ENCODE measurements around the gene PRKAR2A. TPM values are rescaled to one million over a fixed set of nuclear protein-coding genes. Genes with fewer than 3 reads are reported as not detected.

Gene PRKAR2A
- total and polyA plus RNA-seq, 2 donors (not counting 3 experiments of a cell fraction or from before 2014, with no cell fraction given), result 8.6 to 69.9 TPM

DNA sequence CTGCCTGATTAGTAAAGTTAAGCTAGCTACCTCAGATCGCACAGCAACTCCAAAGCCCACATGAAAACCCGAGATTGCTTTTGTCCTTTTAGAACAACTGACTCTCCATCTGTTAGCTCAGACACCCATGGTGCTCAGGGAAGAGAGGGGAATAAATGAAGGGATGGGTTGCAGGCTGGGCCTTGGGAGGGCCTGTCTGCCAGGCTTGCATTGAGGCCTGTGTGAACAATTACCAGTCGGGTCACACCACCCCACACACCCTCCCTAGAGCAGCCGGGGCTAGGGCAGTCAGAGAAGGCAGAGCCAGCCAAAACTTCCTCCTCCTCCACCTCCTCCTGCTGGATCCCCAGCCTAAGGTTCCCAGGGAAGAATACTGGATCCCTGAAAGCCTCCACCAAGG lies 8.8 kb upstream of the PRKAR2A start:
- no peak overlapping the region for H3K27ac ChIP-seq (ENCODE audit: insufficient read depth, low read depth, low read length)

More for the DNA sequence above, 8.8 kb upstream of the PRKAR2A start:
- no peak for DNase-seq (ENCODE audit: low read depth, low spot score)
- BruUV-seq (replicated peaks), result no TSS peak
- no peaks in the 10 kb centered on the region for H3K4me1 ChIP-seq (ENCODE audit: control insufficient read depth, extremely low read depth, insufficient read depth, low read length)
- H3K9me3 ChIP-seq (replicated peaks; ENCODE audit: control insufficient read depth, insufficient read depth, low read length), result no peaks in the 10 kb centered on the region
- no peak overlapping the region for H3K4me2 ChIP-seq (ENCODE audit: insufficient read depth, low read length)
- no peaks in the 10 kb centered on the region for H3K27me3 ChIP-seq (ENCODE audit: control insufficient read depth in 2 of 2, insufficient read depth in 2 of 2, low read length in 2 of 2)
- intact Hi-C loops (cut with micrococcal nuclease), result loop anchor here (5.0 kb wide), 1 partner anchor 221 kb away; no protein-coding TSS in a partner anchor
- H3K9me1 ChIP-seq (replicated peaks; ENCODE audit: control insufficient read depth, extremely low read depth, insufficient read depth, low read length), result no peaks in the 10 kb centered on the region
- no peaks in the 10 kb centered on the region for H4K20me1 ChIP-seq (replicated peaks; ENCODE audit: control insufficient read depth, extremely low read depth, insufficient read depth, low read length)
- CTCF ChIA-PET, result interaction anchor here (1.0 to 1.6 kb wide), 3 partner anchors 9 to 96 kb away, joined by 3 read pairs; partner anchors contain the start of gene PRKAR2A
- peaks cover 0 to 2% of the 10 kb centered on the region in 2 experiments for H3K36me3 ChIP-seq (ENCODE audit: control insufficient read depth in 2 of 2, extremely low read depth in 1 of 2, insufficient read depth in 2 of 2, low read length in 2 of 2)
- no peak for TF ChIP-seq JUN (IDR thresholded peaks at IDR 0.05; ENCODE audit: borderline replicate concordance, insufficient read depth, insufficient read length, low read depth)
- no peak for TF ChIP-seq FOS (IDR thresholded peaks at IDR 0.05; ENCODE audit: borderline replicate concordance, insufficient read depth, low read length)
- TF ChIP-seq, protein P1, sequence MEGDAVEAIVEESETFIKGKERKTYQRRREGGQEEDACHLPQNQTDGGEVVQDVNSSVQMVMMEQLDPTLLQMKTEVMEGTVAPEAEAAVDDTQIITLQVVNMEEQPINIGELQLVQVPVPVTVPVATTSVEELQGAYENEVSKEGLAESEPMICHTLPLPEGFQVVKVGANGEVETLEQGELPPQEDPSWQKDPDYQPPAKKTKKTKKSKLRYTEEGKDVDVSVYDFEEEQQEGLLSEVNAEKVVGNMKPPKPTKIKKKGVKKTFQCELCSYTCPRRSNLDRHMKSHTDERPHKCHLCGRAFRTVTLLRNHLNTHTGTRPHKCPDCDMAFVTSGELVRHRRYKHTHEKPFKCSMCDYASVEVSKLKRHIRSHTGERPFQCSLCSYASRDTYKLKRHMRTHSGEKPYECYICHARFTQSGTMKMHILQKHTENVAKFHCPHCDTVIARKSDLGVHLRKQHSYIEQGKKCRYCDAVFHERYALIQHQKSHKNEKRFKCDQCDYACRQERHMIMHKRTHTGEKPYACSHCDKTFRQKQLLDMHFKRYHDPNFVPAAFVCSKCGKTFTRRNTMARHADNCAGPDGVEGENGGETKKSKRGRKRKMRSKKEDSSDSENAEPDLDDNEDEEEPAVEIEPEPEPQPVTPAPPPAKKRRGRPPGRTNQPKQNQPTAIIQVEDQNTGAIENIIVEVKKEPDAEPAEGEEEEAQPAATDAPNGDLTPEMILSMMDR (IDR thresholded peaks at IDR 0.05; ENCODE audit: extremely low read depth in 1 of 2, insufficient read depth in 1 of 2, low read depth in 1 of 2, low read length in 2 of 2), result no peak
- no peak for TF ChIP-seq GATA2 (IDR thresholded peaks at IDR 0.05; ENCODE audit: insufficient read depth, insufficient read length, low read depth, low read length)
- TF ChIP-seq EZH2 (IDR thresholded peaks at IDR 0.05; ENCODE audit: borderline replicate concordance, low read depth, low read length, severe bottlenecking), result no peak
- TF ChIP-seq, protein P2, sequence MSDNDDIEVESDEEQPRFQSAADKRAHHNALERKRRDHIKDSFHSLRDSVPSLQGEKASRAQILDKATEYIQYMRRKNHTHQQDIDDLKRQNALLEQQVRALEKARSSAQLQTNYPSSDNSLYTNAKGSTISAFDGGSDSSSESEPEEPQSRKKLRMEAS (IDR thresholded peaks at IDR 0.05; ENCODE audit: insufficient read depth, insufficient read length), result no peak
- TF ChIP-seq POLR2AphosphoS5 (IDR thresholded peaks at IDR 0.05; ENCODE audit: insufficient read depth, low read depth, low read length), result no peak
- TF ChIP-seq POLR2A (IDR thresholded peaks at IDR 0.05; ENCODE audit: low read depth, low read length), result no peak
- TF ChIP-seq MYC (IDR thresholded peaks at IDR 0.05; ENCODE audit: low read depth, low read length), result no peak
- dilution Hi-C loops (cut with MboI; ENCODE audit: extremely low pct_ligation_motif_present, low sequenced_read_pairs), result no loop called here
- no peaks in the 10 kb centered on the region for H3K79me2 ChIP-seq (ENCODE audit: control insufficient read depth, insufficient read depth, low read length)
- no peak for FAIRE-seq
- no peak overlapping the region for H2AFZ ChIP-seq (ENCODE audit: low read depth, low read length)
- no peak overlapping the region for H3K4me3 ChIP-seq (replicated peaks in 1 of 3; ENCODE audit: insufficient read depth in 1 of 3, low read depth in 1 of 3, low read length in 3 of 3)
- POLR2A ChIA-PET, result no interaction called here
- H3K9ac ChIP-seq (replicated peaks; ENCODE audit: extremely low read depth, insufficient read depth, low read length), result no peak overlapping the region

Data from endothelial cell of umbilical vein (primary cell).